Muscle of arm (tissue), 12 donors: Measurements from ENCODE around the gene NOTCH2. TPM values are rescaled to one million over a fixed set of nuclear protein-coding genes. Genes with fewer than 3 reads are reported as not detected.

Source experiments
- DNase-seq: peaks from one replicate; pipeline ENCODE4 v3.0.0-alpha.2; 2013
- polyA plus RNA-seq, 12 donors: library from polyadenylated mRNA; unstranded; fragments of 120-200 nt; gene quantifications; one replicate each; pipeline ENCODE4 v1.2.1, GENCODE V29; 2013; ENCODE audit not compliant: insufficient read length in 12 of 12

Gene NOTCH2
- polyA plus RNA-seq, 12 donors, result 41.5 to 81.8 (median 55.4) TPM; not detected in 1

DNA sequence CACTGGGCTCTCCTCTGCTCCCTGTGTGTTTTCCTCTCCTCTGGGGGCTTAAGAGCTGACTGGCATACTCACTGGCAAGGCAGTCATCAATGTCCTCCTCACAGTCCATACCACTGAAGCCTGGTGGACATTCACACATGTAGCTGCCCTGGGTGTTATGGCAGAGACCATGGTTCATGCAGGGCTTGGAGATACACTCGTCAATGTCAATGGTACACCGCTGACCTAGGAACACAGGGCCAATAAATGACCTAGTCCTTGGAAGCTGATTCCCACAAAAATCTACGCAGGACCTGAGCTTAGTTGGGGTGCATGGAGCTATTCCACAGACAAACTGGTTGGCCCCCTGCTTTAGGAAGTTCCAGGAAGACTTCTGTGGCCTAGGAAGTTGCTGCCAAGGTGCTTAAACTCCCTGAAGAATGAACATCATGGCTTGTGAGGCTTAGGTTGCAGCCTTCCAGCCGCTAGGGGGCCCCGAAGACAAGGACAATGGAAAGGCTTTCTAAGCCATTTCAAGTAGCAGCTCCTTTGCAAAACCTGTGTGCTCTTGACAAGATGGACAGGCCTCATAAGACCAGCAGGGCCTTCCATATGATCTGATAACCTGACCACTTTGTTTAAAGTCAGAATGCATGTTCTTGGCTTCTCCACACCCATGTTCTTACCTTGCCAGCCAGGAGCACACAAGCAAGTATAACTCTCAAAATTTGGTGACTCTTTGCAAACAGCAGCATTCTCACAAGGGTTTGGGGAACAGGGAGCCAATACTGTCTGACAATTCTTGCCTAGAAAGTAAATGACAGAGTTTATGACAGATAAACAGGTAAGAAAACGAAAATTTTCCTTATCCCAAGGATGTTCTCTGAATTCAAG lies 120.9 kb downstream of the NOTCH2 start:
- DNase-seq, result peak; percentile 72

DNA sequence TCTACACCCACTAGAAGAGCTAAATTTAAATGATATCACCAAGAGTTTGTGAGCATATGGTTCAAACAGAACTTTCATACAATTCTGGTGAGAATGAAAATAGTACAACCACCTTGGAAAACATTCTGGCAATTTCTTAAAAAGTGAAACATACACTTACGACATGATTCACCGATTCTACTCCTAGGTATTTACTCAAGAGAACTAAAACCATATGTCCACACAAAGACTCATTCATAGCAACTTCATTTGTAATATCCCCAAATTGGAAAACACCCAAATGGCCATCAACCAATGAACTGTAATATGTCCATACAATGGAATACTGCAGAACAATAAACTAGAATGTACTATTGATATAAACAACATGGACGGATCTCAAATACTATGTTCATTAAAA lies 122.0 kb downstream of the NOTCH2 start:
- DNase-seq, result no peak

DNA sequence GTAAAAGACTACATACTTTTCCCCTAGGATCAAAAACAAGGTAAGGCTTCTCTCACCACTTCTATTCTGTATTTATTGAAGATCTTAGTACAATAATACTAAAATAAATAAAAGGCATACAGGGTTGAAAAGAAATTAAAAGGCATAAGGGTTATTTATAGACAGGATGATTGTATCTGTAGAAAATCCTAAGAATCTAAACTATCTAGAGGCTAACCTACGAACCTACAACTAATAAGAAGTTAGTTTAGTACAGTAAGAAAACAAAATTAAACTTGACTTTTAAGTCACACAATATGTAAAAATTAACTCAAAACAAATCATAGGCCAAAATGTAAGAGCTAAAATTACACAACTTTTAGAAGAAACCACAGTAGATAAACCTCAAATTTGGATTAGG lies 122.7 kb downstream of the NOTCH2 start:
- no peak for DNase-seq

GRCh38 chr1:119943216-119943615 lies 126.2 kb downstream of the NOTCH2 start:
- DNase-seq, result no peak

DNA sequence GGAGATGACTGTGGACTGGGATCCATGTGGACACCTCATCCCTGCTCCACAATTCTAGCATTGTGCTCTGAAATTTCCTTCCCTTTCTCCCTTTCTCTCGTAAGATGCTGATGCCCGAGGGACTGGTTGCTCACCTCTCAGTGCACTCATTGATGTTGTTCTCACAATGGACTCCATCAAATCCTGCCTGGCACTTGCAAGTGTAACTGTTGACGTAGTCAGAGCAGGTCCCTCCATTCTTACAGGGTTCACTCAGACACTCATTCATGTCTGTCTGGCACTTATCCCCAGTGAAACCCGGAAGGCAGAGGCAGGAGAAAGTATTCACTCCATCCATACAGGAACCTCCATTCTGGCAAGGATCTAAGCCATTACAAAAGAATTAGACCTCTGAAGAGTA lies 128.1 kb downstream of the NOTCH2 start:
- no peak for DNase-seq

- DNase-seq, result no peak
Measured at GRCh38 chr1:119940697-119941096, 128.8 kb downstream of the NOTCH2 start.

DNA sequence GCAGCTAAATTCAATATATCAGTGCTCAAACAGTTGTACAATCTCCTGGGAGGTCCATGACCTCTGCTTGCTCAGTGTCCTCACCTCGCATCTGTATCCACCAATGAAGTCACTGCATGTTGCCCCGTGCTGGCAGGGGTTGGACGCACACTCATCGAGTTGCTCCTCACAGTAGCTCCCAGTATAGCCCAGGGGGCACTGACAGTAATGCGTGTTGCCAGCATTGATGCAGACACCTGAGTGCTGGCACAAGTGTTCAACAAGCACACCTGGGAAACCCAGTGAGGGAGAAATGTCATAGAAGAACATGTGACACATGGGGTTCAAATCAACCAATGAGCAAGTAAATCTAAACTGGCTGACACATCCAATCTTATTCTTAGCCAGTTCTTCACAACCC lies 132.3 kb downstream of the NOTCH2 start:
- DNase-seq, result no peak

DNA sequence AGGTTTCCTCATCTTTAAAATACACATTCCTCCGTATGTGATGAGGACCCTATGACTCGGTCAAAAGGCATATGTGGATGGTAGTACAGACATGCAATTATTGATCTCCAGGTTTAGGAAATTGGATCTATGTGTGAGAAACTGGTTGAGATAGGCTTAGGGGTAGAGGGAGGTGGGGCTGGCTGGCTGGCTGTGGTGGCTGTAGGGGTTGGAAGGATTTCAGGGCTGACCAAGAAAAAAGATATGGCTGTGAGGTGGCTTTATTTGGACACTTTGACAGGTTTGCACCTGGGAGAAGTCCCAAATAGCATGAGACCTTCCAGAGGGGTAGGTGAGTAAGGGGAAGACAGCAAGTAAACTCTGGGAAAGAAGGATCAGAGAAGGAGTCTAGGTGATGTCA lies 133.5 kb downstream of the NOTCH2 start:
- DNase-seq, result no peak

DNA sequence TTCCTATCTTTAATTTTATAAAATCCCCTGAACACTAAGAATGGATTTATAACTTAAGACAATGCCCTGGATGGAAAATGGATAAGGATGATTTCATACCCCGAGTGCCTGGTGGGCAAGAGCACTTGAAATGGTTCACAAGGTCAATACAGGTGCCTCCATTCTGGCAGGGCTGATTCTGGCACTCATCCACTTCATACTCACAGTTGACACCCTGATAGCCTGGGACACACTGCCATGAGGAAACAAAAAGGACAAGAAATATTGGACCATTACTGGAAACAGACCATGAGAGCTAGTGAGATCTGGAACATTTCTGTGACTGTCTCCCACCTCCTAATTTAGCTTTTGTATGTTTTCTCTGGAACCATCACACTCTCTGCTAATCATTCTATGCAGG lies 134.1 kb downstream of the NOTCH2 start:
- DNase-seq, result no peak

GRCh38 chr1:119933397-119933796 lies 136.1 kb downstream of the NOTCH2 start:
- no peak for DNase-seq

- DNase-seq, result no peak
Measured at GRCh38 chr1:119929643-119930315, 139.7 kb downstream of the NOTCH2 start.

DNA sequence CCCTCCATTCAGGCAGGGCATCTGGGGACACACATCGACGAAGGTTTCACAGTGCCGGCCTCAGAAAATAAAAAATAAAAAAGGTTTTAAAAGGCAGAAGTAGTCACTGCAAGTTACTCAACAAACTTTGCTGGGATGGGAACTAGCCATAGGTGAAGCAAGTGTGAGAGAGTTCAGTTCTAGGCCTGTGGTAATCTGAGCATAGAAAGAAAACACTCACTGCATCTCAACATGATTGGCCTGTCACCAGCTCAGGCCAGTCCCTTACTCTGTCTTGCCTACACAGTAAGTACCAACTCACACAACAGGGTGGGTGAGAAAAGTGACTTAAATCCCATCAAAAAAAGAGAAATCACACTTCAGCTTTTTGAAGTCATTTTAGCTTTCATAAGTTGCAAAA lies 142.9 kb downstream of the NOTCH2 start:
- DNase-seq, result no peak

- DNase-seq, result peak; percentile 79
Measured at GRCh38 chr1:119924948-119925898, 144.2 kb downstream of the NOTCH2 start.

DNA sequence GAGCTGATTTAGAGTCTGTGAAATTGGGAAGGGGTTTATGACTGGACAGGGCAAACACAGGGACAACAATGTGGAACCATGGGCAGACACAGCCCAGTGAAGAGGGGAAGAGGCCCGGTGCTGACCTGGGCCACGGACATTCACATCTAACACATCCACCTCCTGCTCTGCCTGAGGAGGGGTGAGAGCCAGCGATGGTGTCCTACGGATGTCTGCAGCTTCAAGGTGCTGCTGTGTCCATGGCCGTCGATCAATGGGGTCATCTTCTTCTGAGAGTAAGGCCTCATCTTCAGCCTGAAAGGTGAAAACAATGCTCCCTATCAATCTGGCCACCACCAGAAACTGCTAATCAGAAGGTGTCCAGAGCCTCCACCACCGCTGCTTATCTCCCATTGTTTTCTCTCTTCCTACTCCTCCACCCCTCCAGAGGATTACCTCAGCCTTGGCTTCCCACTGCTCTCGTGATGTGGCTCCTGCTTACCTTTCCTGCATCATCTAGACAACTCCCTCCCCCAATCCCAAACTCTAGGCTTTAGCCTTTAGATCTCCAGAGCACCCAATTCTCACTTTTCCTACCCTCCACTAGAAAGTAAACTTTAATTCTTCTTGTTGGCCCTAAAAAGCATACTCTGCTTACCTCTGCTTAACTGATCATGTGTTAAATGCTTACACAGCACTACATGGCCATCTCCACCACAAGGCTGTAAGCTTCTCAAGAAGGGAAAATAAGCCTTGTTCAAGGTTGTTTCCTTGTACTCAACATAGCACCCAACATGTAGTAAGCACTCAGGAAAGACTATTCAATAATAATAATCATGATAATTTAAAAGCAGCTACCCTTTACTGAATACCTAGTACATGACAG lies 149.1 kb downstream of the NOTCH2 start:
- DNase-seq, result no peak

GRCh38 chr1:119919241-119919640 lies 150.2 kb downstream of the NOTCH2 start:
- no peak for DNase-seq

- DNase-seq, result no peak
Measured at GRCh38 chr1:119918301-119918700, 151.2 kb downstream of the NOTCH2 start.

- DNase-seq, result no peak
Measured at GRCh38 chr1:119917304-119918055, 152.0 kb downstream of the NOTCH2 start.

- DNase-seq, result no peak
Measured at GRCh38 chr1:119915517-119915916, 153.9 kb downstream of the NOTCH2 start.

GRCh38 chr1:119914071-119914470 lies 155.4 kb downstream of the NOTCH2 start:
- no peak for DNase-seq

DNA sequence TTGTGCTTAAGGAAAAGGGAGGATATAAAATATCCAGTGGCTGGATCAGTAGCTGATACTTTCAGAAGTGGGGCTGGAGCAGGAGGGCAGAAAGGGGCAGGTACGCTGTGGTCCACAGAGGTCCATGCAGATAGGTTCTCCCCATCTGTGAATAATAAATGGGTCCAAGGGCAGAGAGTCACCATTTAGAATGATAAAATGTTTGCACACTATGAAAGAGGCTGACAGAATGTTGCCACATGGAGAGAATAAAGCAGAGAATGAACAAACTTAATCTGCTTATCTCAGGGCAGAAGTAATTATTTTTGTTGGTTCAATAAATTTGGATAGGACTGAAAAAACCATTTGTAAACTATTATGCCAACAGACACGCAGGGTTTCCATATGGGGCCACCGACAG lies 156.5 kb downstream of the NOTCH2 start:
- no peak for DNase-seq
